Right lobe of liver (tissue), 4 donors: ENCODE measurements around the gene IRX6.

Experiments
- POLR2A ChIP-seq: fragments of 450-650 bp; IDR thresholded peaks from one replicate; pipeline ENCODE4 v1.6.1; 2017; ENCODE audit warnings: antibody characterized with exemption, mild to moderate bottlenecking
- TF ChIP-seq, protein P1 (sequence below), 4 donors: fragments of 200-600 bp in 3 of 4; fragments of 450-650 bp in 1 of 4; IDR thresholded peaks; one replicate each; pipeline versions ENCODE4 v1.5.1 to v1.8.0; 2016 to 2022; ENCODE audit warnings: antibody characterized with exemption in 4 of 4, mild to moderate bottlenecking in 2 of 4
- donor health status: DM: no; HTN: no; CAD: no.
- donor health status: DM: no; HTN: no; CAD: no.
- donor health status: DM: no; HTN: yes; CAD: no.

DNA sequence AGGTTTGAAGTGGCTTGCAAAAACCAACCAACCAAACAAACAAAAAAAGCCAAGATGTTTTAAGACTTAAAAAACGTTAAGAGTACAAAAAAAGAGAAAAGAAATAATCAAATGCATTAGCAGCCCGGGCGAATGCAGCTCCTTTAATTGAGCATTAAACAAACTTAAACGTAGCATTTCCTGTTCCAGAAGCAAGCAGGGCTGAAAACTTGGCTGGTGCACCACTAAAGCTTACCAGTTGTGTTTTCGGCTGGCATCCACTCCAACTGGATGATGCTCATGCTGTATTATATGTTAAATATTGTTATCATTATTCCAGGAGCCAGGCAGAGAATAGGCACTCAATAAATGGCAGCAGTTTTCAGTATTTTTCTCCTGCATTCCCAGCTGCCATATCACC lies 45.1 kb downstream of the IRX6 start:
- TF ChIP-seq, protein P1, sequence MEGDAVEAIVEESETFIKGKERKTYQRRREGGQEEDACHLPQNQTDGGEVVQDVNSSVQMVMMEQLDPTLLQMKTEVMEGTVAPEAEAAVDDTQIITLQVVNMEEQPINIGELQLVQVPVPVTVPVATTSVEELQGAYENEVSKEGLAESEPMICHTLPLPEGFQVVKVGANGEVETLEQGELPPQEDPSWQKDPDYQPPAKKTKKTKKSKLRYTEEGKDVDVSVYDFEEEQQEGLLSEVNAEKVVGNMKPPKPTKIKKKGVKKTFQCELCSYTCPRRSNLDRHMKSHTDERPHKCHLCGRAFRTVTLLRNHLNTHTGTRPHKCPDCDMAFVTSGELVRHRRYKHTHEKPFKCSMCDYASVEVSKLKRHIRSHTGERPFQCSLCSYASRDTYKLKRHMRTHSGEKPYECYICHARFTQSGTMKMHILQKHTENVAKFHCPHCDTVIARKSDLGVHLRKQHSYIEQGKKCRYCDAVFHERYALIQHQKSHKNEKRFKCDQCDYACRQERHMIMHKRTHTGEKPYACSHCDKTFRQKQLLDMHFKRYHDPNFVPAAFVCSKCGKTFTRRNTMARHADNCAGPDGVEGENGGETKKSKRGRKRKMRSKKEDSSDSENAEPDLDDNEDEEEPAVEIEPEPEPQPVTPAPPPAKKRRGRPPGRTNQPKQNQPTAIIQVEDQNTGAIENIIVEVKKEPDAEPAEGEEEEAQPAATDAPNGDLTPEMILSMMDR (IDR thresholded peaks at IDR 0.05), result no peak
- no peak for TF ChIP-seq POLR2A
